ENCODE data around the gene TMEM205.
"Not testable (repeated sequence)": the region's sequence is repeated elsewhere in the genome, so short reads cannot be mapped to it uniquely, and the experiment has no call there.

Gene TMEM205

GRCh38 chr19:11346104-11346940 lies at the start of gene TMEM205, which contains the start of gene CCDC159:
TSS of gene TMEM205 (minus strand) at chr19:11346268. CDS start at chr19:11345619, 649 bp downstream.
TSS of gene CCDC159 (plus strand) at chr19:11346519. CDS start at chr19:11346607, 88 bp downstream.
- peak; percentile 99 for DNase-seq

DNA sequence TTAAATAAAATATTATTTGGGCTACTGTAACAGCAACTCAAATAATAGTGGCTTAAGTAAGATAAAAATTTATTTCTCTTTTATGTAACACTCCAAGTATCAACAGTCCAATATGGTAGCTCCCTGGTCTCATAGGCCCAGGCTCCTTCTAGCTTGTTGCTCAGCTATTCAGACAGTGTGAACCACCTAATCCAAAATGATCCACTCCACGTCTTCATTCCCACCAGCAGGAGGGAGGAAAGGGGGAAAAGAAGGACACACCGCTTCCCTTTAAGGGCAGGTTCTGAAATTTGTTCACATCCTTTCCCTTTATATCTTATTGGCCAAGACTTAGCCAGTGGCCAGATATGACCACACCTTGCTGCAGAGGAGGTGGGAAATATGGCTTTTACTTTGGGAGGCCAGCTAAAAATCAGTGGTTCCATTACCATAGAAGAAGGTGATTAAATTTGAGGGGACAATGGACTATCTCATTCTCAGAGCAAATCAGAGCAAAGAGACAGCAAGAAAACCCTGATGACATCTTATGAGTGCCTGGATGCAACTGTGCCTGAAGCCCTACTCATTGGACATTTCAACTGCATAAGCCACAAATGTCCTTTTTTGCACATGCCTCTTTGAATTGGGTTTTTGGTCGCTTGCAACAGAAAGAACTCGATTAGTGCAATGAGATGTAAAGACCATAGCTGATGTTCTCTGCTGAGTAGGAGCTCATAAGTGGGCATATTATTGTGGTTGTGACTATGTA lies 45.0 kb upstream of the TMEM205 start:
- no peak for DNase-seq

DNA sequence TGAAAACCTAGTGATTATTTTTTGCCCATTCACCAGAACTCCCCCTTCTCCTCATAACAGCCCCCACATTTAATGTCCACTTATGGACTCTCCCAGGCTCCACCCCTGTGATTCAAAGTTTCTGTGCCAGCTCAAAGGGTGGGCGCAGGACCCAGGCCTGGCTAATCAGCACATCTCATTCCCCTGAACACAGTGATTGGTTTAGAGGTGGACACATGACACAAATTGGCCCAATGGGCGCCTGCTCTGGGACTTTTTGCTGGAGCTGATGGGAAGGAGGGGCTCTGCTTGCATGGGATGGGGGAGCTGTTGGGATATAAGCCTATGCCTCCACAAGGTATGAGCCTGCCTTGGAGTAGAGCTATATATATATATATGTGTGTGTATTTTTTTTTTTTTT lies 44.3 kb upstream of the TMEM205 start:
- no peak for DNase-seq

DNA sequence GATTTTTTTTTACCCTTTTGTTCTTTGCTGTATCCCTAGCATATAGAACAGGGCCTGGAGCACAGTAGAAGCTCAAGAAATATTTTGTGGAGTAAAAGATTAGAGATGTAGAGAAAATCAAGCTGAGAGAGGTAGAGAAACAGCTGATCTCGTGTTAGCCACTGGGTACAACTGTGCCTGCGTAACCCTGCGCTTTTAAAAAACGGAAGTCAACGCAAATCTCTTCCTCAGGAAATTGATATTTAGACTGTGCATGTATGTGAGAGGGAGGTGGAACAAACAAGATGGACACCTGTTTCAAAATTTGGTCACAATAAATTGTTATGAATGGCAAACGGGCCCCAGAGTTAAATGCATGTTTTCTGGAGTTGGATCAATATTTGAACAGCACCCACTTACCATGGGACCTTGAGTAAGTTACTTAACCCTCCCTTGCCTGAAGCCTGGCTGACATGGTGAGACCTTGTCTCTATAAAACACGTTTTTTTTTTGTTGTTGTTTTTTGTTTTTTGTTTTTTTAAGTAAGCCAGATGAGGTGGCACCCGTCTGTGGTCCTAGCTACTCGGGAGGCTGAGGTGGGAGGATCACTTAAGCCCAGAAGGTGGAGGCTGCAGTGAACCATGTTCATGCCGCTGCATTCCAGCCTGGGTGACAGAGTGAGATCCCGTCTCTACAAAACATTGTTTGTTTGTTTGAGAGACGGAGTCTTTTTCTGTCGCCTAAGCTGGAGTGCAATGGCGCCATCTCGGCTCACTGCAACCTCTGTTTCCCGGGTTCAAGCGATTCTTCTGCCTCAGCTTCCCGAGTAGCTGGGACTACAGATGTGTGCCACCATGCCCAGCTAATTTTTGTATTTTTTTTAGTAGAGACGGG lies 41.3 kb upstream of the TMEM205 start:
- no peak for DNase-seq

GRCh38 chr19:11384778-11385129 lies 38.7 kb upstream of the TMEM205 start:
- no peak for DNase-seq

DNA sequence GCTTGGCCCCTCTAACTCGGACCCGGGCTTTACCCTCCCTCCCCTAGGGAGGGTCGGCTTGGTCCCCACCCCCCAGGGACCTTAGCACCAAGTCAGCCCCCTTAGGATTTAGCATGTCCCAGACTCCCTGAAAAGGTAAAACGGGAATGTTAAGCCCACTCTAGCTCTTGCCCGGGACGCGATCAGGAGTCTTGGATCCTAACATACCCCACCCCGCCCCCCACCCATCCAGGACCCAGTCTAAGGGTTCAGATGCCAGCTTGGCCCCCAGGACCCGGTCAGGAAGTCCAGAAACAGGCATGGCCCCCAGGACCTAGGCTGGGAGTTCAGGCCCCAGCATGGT lies 37.6 kb upstream of the TMEM205 start:
- DNase-seq, result no peak

DNA sequence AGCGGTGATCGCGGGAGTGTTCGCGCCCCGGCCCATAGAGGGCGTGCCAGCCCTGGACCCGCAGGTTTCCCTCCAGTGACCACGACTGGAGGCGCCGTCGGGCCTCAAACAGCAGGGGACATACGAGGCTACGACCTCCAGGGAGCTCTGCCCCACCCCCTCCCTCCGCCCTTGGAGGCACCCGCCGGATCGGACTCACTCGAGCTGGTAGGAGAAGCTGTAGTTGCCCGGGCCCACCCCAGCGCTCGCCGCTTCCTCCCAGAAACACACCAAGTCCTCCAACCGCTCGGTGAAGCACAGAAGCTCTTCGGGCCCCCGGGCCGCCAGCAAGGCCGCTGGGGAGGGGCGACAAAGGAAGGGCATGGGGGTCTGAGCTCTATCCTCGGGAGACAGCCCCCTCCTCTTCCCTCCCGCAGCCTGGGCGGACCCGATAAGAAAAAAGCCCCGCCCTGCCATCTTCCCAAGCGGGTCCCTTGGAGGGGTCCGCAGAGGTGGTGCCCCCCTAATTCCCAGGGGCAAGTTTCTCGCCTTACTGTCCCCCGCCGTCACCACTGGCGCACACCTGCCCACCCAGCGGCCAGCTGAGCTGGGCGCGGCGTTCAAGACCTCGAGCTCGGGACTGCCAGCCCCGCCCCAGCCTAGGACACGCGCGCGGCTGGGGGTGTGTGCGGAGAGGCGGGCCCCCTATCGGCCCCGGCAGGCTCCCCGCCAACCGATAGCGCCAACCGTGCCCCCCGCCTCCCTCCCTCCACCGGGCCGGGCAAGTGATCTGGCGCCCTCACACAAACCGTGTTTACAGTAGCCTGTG lies 37.0 kb upstream of the TMEM205 start:
- DNase-seq, result peak; percentile 56

DNA sequence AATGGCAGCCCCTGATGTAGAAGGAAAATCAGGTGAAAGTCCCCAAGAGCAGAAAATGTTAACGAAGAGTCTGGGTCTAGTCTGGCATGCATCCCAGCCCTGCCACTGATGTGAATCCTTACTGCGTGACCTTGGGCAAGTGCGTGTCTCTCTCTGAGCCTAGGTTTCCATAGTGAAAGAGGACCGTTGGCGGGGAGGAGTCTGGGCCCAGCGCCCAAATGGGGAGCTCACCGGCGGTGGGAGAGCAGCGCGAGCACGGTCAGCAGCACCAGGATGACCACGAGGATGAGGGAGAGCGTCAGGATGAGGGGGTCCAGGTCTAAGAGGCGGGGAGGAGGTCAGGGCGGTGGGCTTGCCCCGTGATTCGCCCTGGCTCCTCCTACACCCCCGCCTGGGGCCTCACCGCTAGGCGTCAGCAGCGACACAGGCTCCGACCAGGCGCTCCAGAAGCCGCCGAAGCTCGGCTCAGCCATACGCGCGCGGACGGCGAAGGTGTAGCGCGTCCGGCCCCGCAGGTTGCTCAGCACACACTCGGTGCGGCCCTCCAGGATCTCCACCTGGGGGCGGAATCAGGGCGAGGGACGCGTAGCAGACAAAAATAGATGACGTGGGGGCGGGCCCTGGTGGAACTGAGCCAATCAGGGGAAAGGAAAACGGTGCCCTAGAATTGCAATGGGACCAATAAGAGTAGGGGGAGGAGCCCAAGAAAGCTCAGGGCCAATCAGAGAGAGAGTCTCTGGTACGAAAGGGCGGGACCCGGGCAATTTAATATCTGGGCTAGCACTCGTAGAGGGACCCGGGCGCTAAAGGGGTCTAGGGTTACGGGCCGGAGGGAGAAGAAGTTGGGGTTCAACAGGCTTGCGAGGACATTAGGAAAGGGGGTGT lies 34.8 kb upstream of the TMEM205 start:
- peak; percentile 97 for DNase-seq

DNA sequence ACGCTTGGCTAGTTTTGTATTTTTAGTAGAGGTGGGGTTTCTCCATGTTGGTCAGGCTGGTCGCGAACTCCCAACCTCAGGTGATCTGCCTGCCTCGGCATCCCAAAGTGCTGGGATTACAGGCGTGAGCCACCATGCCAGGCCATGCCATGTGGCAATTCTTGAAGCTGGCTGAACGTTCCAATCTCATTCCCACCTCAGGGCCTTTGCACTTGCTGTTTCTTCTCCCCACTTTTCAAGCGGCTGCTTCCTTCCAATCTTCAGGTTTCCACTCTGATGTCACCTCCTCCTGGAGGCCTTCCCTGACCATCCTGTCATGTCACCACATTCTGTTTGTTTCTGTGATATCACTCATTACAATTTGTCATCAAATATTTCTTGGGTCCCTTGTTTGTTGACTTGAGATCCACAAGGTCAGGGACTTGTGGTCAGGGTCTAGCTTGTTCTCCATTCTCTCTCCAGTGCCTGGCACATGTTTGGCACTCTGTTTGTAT lies 33.8 kb upstream of the TMEM205 start:
- DNase-seq, result no peak

- DNase-seq, result not testable (repeated sequence)
Measured at GRCh38 chr19:11379269-11379845, 33.3 kb upstream of the TMEM205 start.

- peak; percentile 30 for DNase-seq
Measured at GRCh38 chr19:11378319-11379189, 32.5 kb upstream of the TMEM205 start.

GRCh38 chr19:11377756-11378155 lies 31.7 kb upstream of the TMEM205 start:
- DNase-seq, result no peak

DNA sequence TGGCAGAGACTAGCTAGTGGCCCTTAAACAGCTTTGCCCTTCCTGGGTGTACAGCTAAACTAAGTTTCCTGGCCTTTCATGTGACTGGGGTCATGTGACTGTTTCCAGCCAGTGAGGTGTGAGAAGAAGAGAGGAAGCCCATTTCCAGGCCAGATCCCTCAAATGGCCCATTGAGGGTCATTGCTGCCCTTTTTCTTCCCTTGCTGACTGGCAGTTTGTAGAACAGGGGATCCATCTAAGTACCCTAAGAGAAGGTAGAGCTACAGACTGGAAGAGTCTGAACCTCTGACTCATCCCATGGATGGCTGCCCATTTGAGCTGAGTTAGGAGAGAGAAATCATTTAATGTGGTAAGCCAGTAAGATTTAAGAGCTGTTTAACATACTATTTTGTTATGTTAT lies 31.2 kb upstream of the TMEM205 start:
- peak; percentile 28 for DNase-seq

DNA sequence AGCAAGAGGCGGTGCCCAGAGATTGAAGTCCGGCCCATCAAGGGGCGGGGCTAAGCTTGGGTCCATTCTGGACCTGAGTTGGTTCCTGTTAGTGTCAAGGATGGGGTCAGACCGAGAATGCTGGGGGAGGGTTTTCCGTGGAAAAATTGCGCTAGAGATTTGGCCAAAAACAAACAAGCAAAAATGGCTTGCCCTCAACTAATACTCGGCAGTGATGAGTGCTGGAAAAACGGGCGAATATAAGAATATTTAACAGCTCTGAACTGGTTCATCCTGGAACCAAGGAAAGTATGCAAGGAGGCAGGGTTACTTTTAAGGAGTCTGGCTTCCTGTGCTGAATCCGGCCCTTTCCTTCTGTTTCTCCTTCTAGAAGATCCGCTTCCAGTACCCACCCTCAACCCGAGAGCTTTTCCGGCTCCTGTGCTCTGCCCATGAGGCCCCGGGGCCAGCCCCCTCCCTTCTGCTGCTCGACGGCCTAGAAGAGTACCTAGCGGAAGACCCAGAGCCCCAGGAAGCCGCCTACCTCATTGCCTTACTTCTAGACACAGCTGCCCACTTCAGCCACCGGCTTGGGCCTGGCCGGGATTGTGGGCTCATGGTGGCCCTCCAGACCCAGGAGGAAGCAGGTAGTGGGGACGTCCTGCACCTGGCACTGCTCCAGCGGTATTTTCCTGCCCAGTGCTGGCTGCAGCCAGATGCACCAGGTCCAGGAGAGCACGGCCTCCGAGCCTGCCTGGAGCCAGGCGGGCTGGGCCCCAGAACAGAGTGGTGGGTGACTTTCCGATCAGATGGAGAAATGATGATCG lies 29.3 kb upstream of the TMEM205 start:
- peak; percentile 80 for DNase-seq

- peak; percentile 97 for DNase-seq
Measured at GRCh38 chr19:11374433-11375142, 28.5 kb upstream of the TMEM205 start, which contains the start of gene SWSAP1. TSS of gene SWSAP1 (plus strand) at chr19:11374666. CDS start at chr19:11374681, 15 bp downstream.

GRCh38 chr19:11373885-11374432 lies 27.9 kb upstream of the TMEM205 start:
- DNase-seq, result no peak

GRCh38 chr19:11373166-11373884 lies 27.3 kb upstream of the TMEM205 start:
- no peak for DNase-seq
